ENCODE results near the gene HPSE.
"Not testable (repeated sequence)": the region's sequence is repeated elsewhere in the genome, so short reads cannot be mapped to it uniquely, and the experiment has no call there.

HPSE gene

GRCh38 chr4:83329521-83330110 lies 5.0 kb downstream of the HPSE start:
- no peak for DNase-seq

- DNase-seq, result no peak
These were observed 6.0 kb downstream of the HPSE start for GRCh38 chr4:83328521-83329187.

GRCh38 chr4:83326546-83326945 lies 8.1 kb downstream of the HPSE start:
- no peak for DNase-seq

- not testable (repeated sequence) for DNase-seq
These were observed 9.3 kb downstream of the HPSE start for GRCh38 chr4:83325306-83325705.

GRCh38 chr4:83323136-83323535 lies 11.5 kb downstream of the HPSE start:
- DNase-seq, result no peak

GRCh38 chr4:83320548-83320947 lies 14.1 kb downstream of the HPSE start:
- DNase-seq, result no peak

- no peak for DNase-seq
These were observed 16.0 kb downstream of the HPSE start for GRCh38 chr4:83318666-83319065.

GRCh38 chr4:83317671-83318070 lies 17.0 kb downstream of the HPSE start:
- DNase-seq, result no peak

GRCh38 chr4:83316459-83317165 lies 18.0 kb downstream of the HPSE start:
- no peak for DNase-seq

- DNase-seq, result no peak
These were observed 19.2 kb downstream of the HPSE start for GRCh38 chr4:83315341-83315870.

- no peak for DNase-seq
These were observed 26.0 kb downstream of the HPSE start for GRCh38 chr4:83308672-83309071.

GRCh38 chr4:83307920-83308319 lies 26.7 kb downstream of the HPSE start:
- DNase-seq, result no peak

- DNase-seq, result no peak
These were observed 29.5 kb downstream of the HPSE start for GRCh38 chr4:83305187-83305586.

- no peak for DNase-seq
These were observed 36.9 kb downstream of the HPSE start for GRCh38 chr4:83297548-83298260.

GRCh38 chr4:83293305-83294046 lies 41.2 kb downstream of the HPSE start:
- DNase-seq, result no peak

GRCh38 chr4:83290059-83290774 lies 44.4 kb downstream of the HPSE start:
- not testable (repeated sequence) for DNase-seq

- DNase-seq, result not testable (repeated sequence)
These were observed 46.3 kb downstream of the HPSE start for GRCh38 chr4:83288381-83288780.

GRCh38 chr4:83285055-83285407 lies 49.6 kb downstream of the HPSE start:
- peak; percentile 33 for DNase-seq

GRCh38 chr4:83284193-83285054 lies 50.2 kb downstream of the HPSE start, which contains the start of gene COQ2:
COQ2 (minus strand) TSS chr4:83284798; CDS start chr4:83284764, 34 bp downstream.
- peak; percentile 81 for DNase-seq

GRCh38 chr4:83283181-83283580 lies 51.5 kb downstream of the HPSE start:
- no peak for DNase-seq

- DNase-seq, result no peak
These were observed 52.6 kb downstream of the HPSE start for GRCh38 chr4:83282049-83282535.
